SIG-M5 (cell line): Measurements from ENCODE around the gene TRDN.
"Not testable (repeated sequence)": the region's sequence is repeated elsewhere in the genome, so short reads cannot be mapped to it uniquely, and the experiment has no call there.

ENCODE experiments used
- DNase-seq: peaks from one replicate; lab custom pipeline; 2025; lab: John Stamatoyannopoulos, UW

Gene TRDN

GRCh38 chr6:123635144-123635543 is 1.6 kb downstream of the TRDN start:
- DNase-seq, result no peak

GRCh38 chr6:123632641-123633040 is 4.1 kb downstream of the TRDN start:
- no peak for DNase-seq

GRCh38 chr6:123629258-123629941 is 7.3 kb downstream of the TRDN start:
- DNase-seq, result no peak

GRCh38 chr6:123625696-123626095 is 11.1 kb downstream of the TRDN start:
- no peak for DNase-seq

GRCh38 chr6:123622780-123623179 is 14.0 kb downstream of the TRDN start:
- no peak for DNase-seq

GRCh38 chr6:123619156-123619555 is 17.6 kb downstream of the TRDN start:
- no peak for DNase-seq

GRCh38 chr6:123616942-123617341 is 19.8 kb downstream of the TRDN start:
- no peak for DNase-seq

GRCh38 chr6:123616016-123616415 is 20.7 kb downstream of the TRDN start:
- DNase-seq, result no peak

GRCh38 chr6:123610779-123611178 is 26.0 kb downstream of the TRDN start:
- DNase-seq, result no peak

GRCh38 chr6:123604067-123604466 is 32.7 kb downstream of the TRDN start:
- no peak for DNase-seq

GRCh38 chr6:123598011-123598410 is 38.7 kb downstream of the TRDN start:
- DNase-seq, result no peak

- DNase-seq, result no peak
Observed at GRCh38 chr6:123594776-123595175, 42.0 kb downstream of the TRDN start.

GRCh38 chr6:123592426-123592825 is 44.3 kb downstream of the TRDN start:
- no peak for DNase-seq

- DNase-seq, result no peak
Observed at GRCh38 chr6:123589973-123590372, 46.8 kb downstream of the TRDN start.

- DNase-seq, result no peak
Observed at GRCh38 chr6:123589317-123589716, 47.4 kb downstream of the TRDN start.

- DNase-seq, result no peak
Observed at GRCh38 chr6:123588546-123588895, 48.2 kb downstream of the TRDN start.

- DNase-seq, result no peak
Observed at GRCh38 chr6:123587838-123588545, 48.8 kb downstream of the TRDN start.

- not testable (repeated sequence) for DNase-seq
Observed at GRCh38 chr6:123587407-123587806, 49.3 kb downstream of the TRDN start.

GRCh38 chr6:123580331-123580730 is 56.4 kb downstream of the TRDN start:
- no peak for DNase-seq

- no peak for DNase-seq
Observed at GRCh38 chr6:123575188-123575587, 61.6 kb downstream of the TRDN start.

GRCh38 chr6:123570813-123571684 is 65.7 kb downstream of the TRDN start:
- no peak for DNase-seq

- DNase-seq, result no peak
Observed at GRCh38 chr6:123569575-123569974, 67.2 kb downstream of the TRDN start.

- DNase-seq, result no peak
Observed at GRCh38 chr6:123565529-123565928, 71.2 kb downstream of the TRDN start.
